SK-N-SH (cell line): ENCODE data around the gene ZNF655. TPM values are rescaled to one million over a fixed set of nuclear protein-coding genes. Genes with fewer than 3 reads are reported as not detected.
A peak's percentile ranks its signal among the peaks of the same experiment; 100 is the strongest.

Experiments
- CTCF ChIA-PET: fragments of 300-600, 350-600 bp; formaldehyde crosslinking; extraction: SDS; loops from one replicate; lab custom pipeline; 2021; lab: Yijun Ruan, JAX
- POLR2A ChIA-PET: fragments of 350-600 bp; sonication (Branson Sonifier 250); formaldehyde crosslinking; extraction: SDS; loops from one replicate; lab custom pipeline; 2020; ENCODE audit warnings: antibody characterized with exemption, inconsistent platforms; lab: Yijun Ruan, JAX
- DNase-seq: peaks from one replicate; pipeline ENCODE4 v3.0.0; 2012
- H2AFZ ChIP-seq: fragments of 200-600 bp; sonication (generic); 2 replicates; pipeline ENCODE4 v1.8.1; 2016; ENCODE audit warnings: antibody characterized with exemption, mild to moderate bottlenecking, low read depth
- H3F3A ChIP-seq: fragments of 200-600 bp; sonication (generic); replicated peaks from 2 replicates; pipeline ENCODE3; 2016; ENCODE audit warnings: antibody characterized with exemption, mild to moderate bottlenecking; ENCODE audit not compliant: insufficient read depth
- H3K27ac ChIP-seq, 2 experiments: fragments of 200-500 bp in 1 of 2; fragments of 200-600 bp in 1 of 2; sonication (Bioruptor generic) in 1 of 2; sonication (generic), shearing (Covaris generic) in 1 of 2; 2 replicates each; pipeline versions ENCODE4 v1.5.1 to v1.6.1; 2014 to 2016; ENCODE audit warnings: low read depth in 2 of 2, inconsistent platforms in 1 of 2, low read length in 1 of 2, mild to moderate bottlenecking in 1 of 2, mixed read lengths in 1 of 2
- H3K27me3 ChIP-seq: fragments of 200-600 bp; sonication (generic), shearing (Covaris generic); 2 replicates; pipeline ENCODE4 v1.6.1; 2016; ENCODE audit warnings: mixed run types; ENCODE audit not compliant: insufficient read depth
- H3K36me3 ChIP-seq, 2 experiments: fragments of 200-500 bp in 1 of 2; fragments of 200-600 bp in 1 of 2; sonication (Bioruptor generic) in 1 of 2; sonication (generic) in 1 of 2; replicated peaks in 1 of 2; 2 replicates each; pipeline versions ENCODE3 to v1.5.1; 2014 to 2016; ENCODE audit warnings: low read length in 1 of 2, mild to moderate bottlenecking in 1 of 2; ENCODE audit not compliant: insufficient read depth in 2 of 2, control insufficient read depth in 1 of 2
- H3K4me1 ChIP-seq, 2 experiments: fragments of 200-500 bp in 1 of 2; fragments of 200-600 bp in 1 of 2; sonication (Bioruptor generic) in 1 of 2; sonication (generic), shearing (Covaris generic) in 1 of 2; 2 replicates each; pipeline versions ENCODE4 v1.5.1 to v1.6.1; 2014 to 2016; ENCODE audit warnings: low read depth in 1 of 2, low read length in 1 of 2, mixed run types in 1 of 2; ENCODE audit not compliant: insufficient read depth in 2 of 2, control insufficient read depth in 1 of 2
- H3K4me2 ChIP-seq: fragments of 200-600 bp; sonication (generic), shearing (Covaris generic); 2 replicates; pipeline ENCODE4 v1.6.1; 2017; ENCODE audit warnings: mixed run types
- H3K4me3 ChIP-seq, 2 experiments: fragments of 200-500 bp in 1 of 2; fragments of 200-600 bp in 1 of 2; sonication (Bioruptor generic) in 1 of 2; sonication (generic), shearing (Covaris generic) in 1 of 2; 2 replicates each; pipeline versions ENCODE4 v1.5.1 to v1.8.1; 2014 to 2016; ENCODE audit warnings: low read depth in 2 of 2, inconsistent platforms in 1 of 2, low read length in 1 of 2, mild to moderate bottlenecking in 1 of 2, mixed read lengths in 1 of 2, moderate library complexity in 1 of 2
- H3K79me2 ChIP-seq: fragments of 200-600 bp; sonication (generic); 2 replicates; pipeline ENCODE4 v1.8.1; 2017; ENCODE audit warnings: mild to moderate bottlenecking; ENCODE audit not compliant: insufficient read depth
- H3K9ac ChIP-seq: fragments of 200-600 bp; sonication (generic); 2 replicates; pipeline ENCODE4 v1.6.1; 2017; ENCODE audit warnings: mixed run types
- H3K9me2 ChIP-seq: fragments of 200-600 bp; sonication (generic); 2 replicates; pipeline ENCODE4 v1.6.1; 2017; ENCODE audit warnings: mixed run types
- H3K9me3 ChIP-seq: fragments of 200-600 bp; sonication (generic); 2 replicates; pipeline ENCODE4 v1.6.1; 2017; ENCODE audit warnings: mixed run types, mild to moderate bottlenecking, moderate library complexity
- H4K20me1 ChIP-seq: fragments of 200-600 bp; sonication (generic); 2 replicates; pipeline ENCODE4 v1.6.1; 2017; ENCODE audit warnings: mild to moderate bottlenecking, mixed run types; ENCODE audit not compliant: insufficient read depth
- CHD2 ChIP-seq: fragments of 150-350 bp; IDR thresholded peaks from 2 replicates; pipeline ENCODE4 v1.6.1; 2018; ENCODE audit warnings: low read length; ENCODE audit not compliant: partially characterized antibody
- CTCF ChIP-seq: fragments of 200-600 bp; sonication (generic); IDR thresholded peaks from 2 replicates; pipeline ENCODE4 v1.6.1; 2017; ENCODE audit warnings: antibody characterized with exemption, mild to moderate bottlenecking, moderate library complexity
- ELF1 ChIP-seq: IDR thresholded peaks from 2 replicates; pipeline ENCODE4 v1.4.0; 2012
- FOXJ3 ChIP-seq: sonication (generic); formaldehyde crosslinking; IDR thresholded peaks from 2 replicates; pipeline ENCODE4 v1.5.1; 2020; ENCODE audit warnings: mild to moderate bottlenecking, missing genetic modification reagents
- GABPA ChIP-seq: IDR thresholded peaks from 2 replicates; pipeline ENCODE4 v1.4.0; 2012; ENCODE audit warnings: low read depth, mild to moderate bottlenecking
- GATA2 ChIP-seq: sonication (generic); formaldehyde crosslinking; IDR thresholded peaks from 2 replicates; pipeline ENCODE4 v1.5.0; 2020; ENCODE audit warnings: mild to moderate bottlenecking, missing genetic modification reagents
- IRF3 ChIP-seq: fragments of 150-350 bp; IDR thresholded peaks from 2 replicates; pipeline ENCODE4 v1.6.1; 2016; ENCODE audit warnings: mild to moderate bottlenecking, low read depth, low read length
- JUND ChIP-seq: IDR thresholded peaks from 2 replicates; pipeline ENCODE4 v1.4.0; 2012
- MAX ChIP-seq: IDR thresholded peaks from 2 replicates; pipeline ENCODE4 v1.4.0; 2012; ENCODE audit warnings: low read depth
- MEF2A ChIP-seq: IDR thresholded peaks from 2 replicates; pipeline ENCODE4 v1.4.0; 2012; ENCODE audit warnings: low read depth, borderline replicate concordance
- MXI1 ChIP-seq: IDR thresholded peaks from 2 replicates; pipeline ENCODE4 v1.6.1; 2012; ENCODE audit warnings: mild to moderate bottlenecking, low read depth, low read length, improper control_type of control experiment
- NRF1 ChIP-seq: IDR thresholded peaks from 2 replicates; pipeline ENCODE4 v1.6.1; 2012; ENCODE audit warnings: low read depth, mild to moderate bottlenecking, low read length
- PBX3 ChIP-seq: IDR thresholded peaks from 2 replicates; pipeline ENCODE4; 2012
- POLR2AphosphoS5 ChIP-seq: IDR thresholded peaks from 2 replicates; pipeline ENCODE4 v1.6.1; 2012; ENCODE audit warnings: low read depth, low read length
- RAD21 ChIP-seq: IDR thresholded peaks from 2 replicates; pipeline ENCODE4 v1.6.1; 2012; ENCODE audit warnings: mild to moderate bottlenecking, low read length
- RCOR1 ChIP-seq: fragments of 150-350 bp; IDR thresholded peaks from 2 replicates; pipeline ENCODE4 v1.6.1; 2017; ENCODE audit warnings: antibody characterized with exemption, low read length
- RFX5 ChIP-seq: IDR thresholded peaks from 2 replicates; pipeline ENCODE4 v1.6.1; 2012; ENCODE audit warnings: mild to moderate bottlenecking, improper control_type of control experiment, low read length
- SIN3A ChIP-seq: IDR thresholded peaks from 2 replicates; pipeline ENCODE4 v1.6.1; 2012; ENCODE audit warnings: low read depth, mild to moderate bottlenecking, low read length, moderate library complexity, borderline replicate concordance
- TAF1 ChIP-seq: IDR thresholded peaks from 2 replicates; pipeline ENCODE4 v1.6.1; 2012; ENCODE audit warnings: low read depth, mild to moderate bottlenecking, low read length, moderate library complexity, borderline replicate concordance
- TCF12 ChIP-seq: IDR thresholded peaks from 2 replicates; pipeline ENCODE4 v1.4.0; 2012
- TEAD4 ChIP-seq: IDR thresholded peaks from 2 replicates; pipeline ENCODE4 v1.4.0; 2012; ENCODE audit warnings: mild to moderate bottlenecking, borderline replicate concordance; ENCODE audit not compliant: insufficient read depth
- USF1 ChIP-seq: IDR thresholded peaks from 2 replicates; pipeline ENCODE4 v1.4.0; 2012; ENCODE audit warnings: low read depth, borderline replicate concordance
- USF2 ChIP-seq: fragments of 150-350 bp; IDR thresholded peaks from 2 replicates; pipeline ENCODE4 v1.6.1; 2017; ENCODE audit warnings: antibody characterized with exemption, low read length, low read depth, borderline replicate concordance
- ZBTB33 ChIP-seq: IDR thresholded peaks from 2 replicates; pipeline ENCODE4 v1.4.0; 2012; ENCODE audit warnings: low read depth, borderline replicate concordance
- whole genome bisulfite sequencing: methylation state at CpG from one replicate; pipeline ENCODE4 v1.1.6; 2017; ENCODE audit warnings: low lambda C conversion rate; 5-methylcytosine and 5-hydroxymethylcytosine counted together
- polyA plus RNA-seq, 3 experiments: library from polyadenylated mRNA; depleted of rRNA; stranded (reverse); fragments of >200 nt; gene quantifications; 2 replicates each; pipeline ENCODE4 v1.2.3, GENCODE V29; 2012

ZNF655 gene
- polyA plus RNA-seq (2012; rRNA removed), result 113 and 144 TPM in 2 replicates
- polyA plus RNA-seq (2012; cell fraction: cytosol; rRNA removed), result 72.2 and 75.7 TPM in 2 replicates
- polyA plus RNA-seq (2012; cell fraction: nucleus; rRNA removed), result 276 and 416 TPM in 2 replicates

GRCh38 chr7:99558306-99559174 lies at the start of gene ZNF655:
ZNF655 (plus strand) TSS chr7:99558642; CDS start chr7:99560560, 1,918 bp downstream.
- Histone ChIP-seq H3K9ac (peak within 1 kb of the TSS; percentile 99), H3K9me3 (no peaks in the 10 kb centered on the region), H2AFZ (peak within 1 kb of the TSS; percentile 90), H3K79me2 (peaks cover 76% of the 10 kb centered on the region), H3K27ac (peak within 1 kb of the TSS; percentile 97 to 99), H3K36me3 (peaks cover 53 to 54% of the 10 kb centered on the region in 2 experiments), H3K4me3 (peak within 1 kb of the TSS; percentile 88 to 98), H3F3A (peaks cover 50% of the 10 kb centered on the region), H3K27me3 (no peaks in the 10 kb centered on the region), H3K9me2 (no peaks in the 10 kb centered on the region), H3K4me2 (peak within 1 kb of the TSS; percentile 89), H4K20me1 (no peaks in the 10 kb centered on the region), H3K4me1 (peaks cover 20 to 34% of the 10 kb centered on the region in 2 experiments)
- ChIA-PET POLR2A (interaction anchor here (0.6 to 2.6 kb wide), 13 partner anchors 8 to 870 kb away, joined by 3 to 23 read pairs (median 4); partner anchors contain the start of genes BUD31, PDAP1, ZCWPW1 and ZKSCAN5), CTCF (interaction anchor here (0.7 to 2.7 kb wide), 4 partner anchors 14 to 141 kb away, joined by 3 to 13 read pairs (median 8); partner anchors contain the start of gene ZSCAN25)
- DNase-seq, result peak; percentile 100
- under 1% methylated on average over 54 of the region's 73 CpGs for WGBS
- TF ChIP-seq MXI1 (peak; percentile 75), RCOR1 (peak; percentile 91), MEF2A (no peak), TCF12 (peak; percentile 45), USF1 (no peak), TEAD4 (no peak), CTCF (no peak), ELF1 (peak; percentile 93), SIN3A (peak; percentile 67; the same call in 1 of the 2 replicates), CHD2 (peak; percentile 59), USF2 (no peak), RAD21 (no peak), GATA2 (CRISPR knock-in tag) (no peak), POLR2AphosphoS5 (peak; percentile 95), TAF1 (peak; percentile 83), JUND (no peak), NRF1 (no peak), RFX5 (no peak), ZBTB33 (no peak), IRF3 (peak; percentile 55; the same call in 1 of the 2 replicates), FOXJ3 (CRISPR knock-in tag) (no peak), MAX (peak; percentile 91), GABPA (peak; percentile 86), PBX3 (peak; percentile 64; the same call in 1 of the 2 replicates)
